Liver (tissue), 9 donors: ENCODE measurements around the gene KCNJ3. TPM values are rescaled to one million over a fixed set of nuclear protein-coding genes. Genes with fewer than 3 reads are reported as not detected.

Experiments used
- DNase-seq: peaks from one replicate; pipeline ENCODE4 v3.0.0-alpha.2; 2017; ENCODE audit warnings: low spot score
- H3K27ac ChIP-seq, 2 donors: one replicate each; pipeline ENCODE4 v1.7.0; 2013; ENCODE audit warnings: inconsistent platforms in 2 of 2, low read length in 2 of 2, control low read depth in 1 of 2, low read depth in 1 of 2, mild to moderate bottlenecking in 1 of 2
- H3K27me3 ChIP-seq, 4 donors: one replicate each; pipeline versions ENCODE4 v1.6.1 to v1.7.0; 2013; ENCODE audit warnings: low read length in 3 of 4, inconsistent platforms in 1 of 4, mild to moderate bottlenecking in 1 of 4, moderate library complexity in 1 of 4; ENCODE audit not compliant: control insufficient read depth in 4 of 4, insufficient read depth in 4 of 4
- H3K36me3 ChIP-seq, 4 donors: one replicate each; pipeline versions ENCODE4 v1.6.1 to v1.7.0; 2013; ENCODE audit warnings: low read length in 3 of 4, mild to moderate bottlenecking in 3 of 4, low read depth in 1 of 4, moderate library complexity in 1 of 4; ENCODE audit not compliant: control insufficient read depth in 4 of 4, insufficient read depth in 3 of 4
- H3K4me1 ChIP-seq, 4 donors: one replicate each; pipeline versions ENCODE4 v1.6.1 to v1.7.0; 2013; ENCODE audit warnings: low read length in 3 of 4, mild to moderate bottlenecking in 3 of 4, moderate library complexity in 1 of 4; ENCODE audit not compliant: control insufficient read depth in 4 of 4, insufficient read depth in 4 of 4
- H3K4me3 ChIP-seq, 3 donors: one replicate each; pipeline versions ENCODE4 v1.6.1 to v1.7.0; 2013; ENCODE audit warnings: low read length in 3 of 3, control low read depth in 1 of 3, low read depth in 1 of 3, mild to moderate bottlenecking in 1 of 3
- H3K9ac ChIP-seq, 2 donors: one replicate each; pipeline ENCODE4 v1.7.0; 2013; ENCODE audit warnings: low read length in 2 of 2, mild to moderate bottlenecking in 2 of 2, moderate library complexity in 2 of 2, control low read depth in 1 of 2, low read depth in 1 of 2
- H3K9me3 ChIP-seq, 4 donors: one replicate each; pipeline versions ENCODE4 v1.6.1 to v1.7.0; 2013; ENCODE audit warnings: low read length in 3 of 4; ENCODE audit not compliant: control insufficient read depth in 4 of 4
- ATF3 ChIP-seq: IDR thresholded peaks from 2 replicates; pipeline ENCODE4 v1.6.1; 2016; ENCODE audit warnings: antibody characterized with exemption
- EGR1 ChIP-seq, 2 donors: IDR thresholded peaks; 2 replicates each; pipeline ENCODE4 v1.6.1; 2016 to 2018; ENCODE audit warnings: antibody characterized with exemption in 2 of 2, low read depth in 2 of 2
- FOXA1 ChIP-seq: IDR thresholded peaks from 2 replicates; pipeline ENCODE4 v1.6.1; 2016; ENCODE audit warnings: antibody characterized with exemption
- FOXA2 ChIP-seq: IDR thresholded peaks from 2 replicates; pipeline ENCODE4 v1.6.1; 2016; ENCODE audit warnings: antibody characterized with exemption
- GABPA ChIP-seq, 2 donors: IDR thresholded peaks in 1 of 2; conservative IDR thresholded peaks in 1 of 2; 2 replicates each; pipeline ENCODE4 v1.6.1; 2016; ENCODE audit warnings: antibody characterized with exemption in 2 of 2, mild to moderate bottlenecking in 1 of 2, moderate library complexity in 1 of 2
- HNF4A ChIP-seq, 2 donors: conservative IDR thresholded peaks; 2 replicates each; pipeline ENCODE4 v1.6.1; 2016; ENCODE audit warnings: antibody characterized with exemption in 2 of 2, mild to moderate bottlenecking in 2 of 2
- HNF4G ChIP-seq: IDR thresholded peaks from 2 replicates; pipeline ENCODE4 v1.6.1; 2016; ENCODE audit warnings: antibody characterized with exemption
- JUND ChIP-seq, 2 donors: IDR thresholded peaks; 2 replicates each; pipeline ENCODE4 v1.6.1; 2016; ENCODE audit warnings: antibody characterized with exemption in 2 of 2
- NR2F2 ChIP-seq: IDR thresholded peaks from 2 replicates; pipeline ENCODE4 v1.6.1; 2016; ENCODE audit warnings: antibody characterized with exemption
- RAD21 ChIP-seq, 2 donors: IDR thresholded peaks; 2 replicates each; pipeline ENCODE4 v1.6.1; 2016; ENCODE audit warnings: antibody characterized with exemption in 2 of 2, mild to moderate bottlenecking in 2 of 2
- REST ChIP-seq: IDR thresholded peaks from 2 replicates; pipeline ENCODE4 v1.6.1; 2016; ENCODE audit warnings: antibody characterized with exemption, mild to moderate bottlenecking
- RXRA ChIP-seq, 2 donors: IDR thresholded peaks; 2 replicates each; pipeline ENCODE4 v1.6.1; 2017 to 2018; ENCODE audit warnings: antibody characterized with exemption in 2 of 2, mild to moderate bottlenecking in 1 of 2
- SP1 ChIP-seq: IDR thresholded peaks from 2 replicates; pipeline ENCODE4 v1.6.1; 2018; ENCODE audit warnings: antibody characterized with exemption, mild to moderate bottlenecking
- TAF1 ChIP-seq: conservative IDR thresholded peaks from 2 replicates; pipeline ENCODE4 v1.6.1; 2016; ENCODE audit warnings: antibody characterized with exemption, mild to moderate bottlenecking
- YY1 ChIP-seq: IDR thresholded peaks from 2 replicates; pipeline ENCODE4 v1.6.1; 2016; ENCODE audit warnings: antibody characterized with exemption, mild to moderate bottlenecking
- ZBTB33 ChIP-seq: IDR thresholded peaks from 2 replicates; pipeline ENCODE4 v1.6.1; 2016; ENCODE audit warnings: antibody characterized with exemption
- WGBS: extraction: QIAGEN DNeasy Blood & Tissue Kit; methylation state at CpG from one replicate; pipeline ENCODE4 v1.1.7; 2013; 5-methylcytosine and 5-hydroxymethylcytosine counted together
- polyA plus RNA-seq, 2 donors: library from polyadenylated mRNA; stranded (reverse) in 1 of 2; unstranded in 1 of 2; fragments of 200-250 nt in 1 of 2; fragments of >200 nt in 1 of 2; fragmentation: Nextera tagmentation in 1 of 2; extraction: Ambion mirVana in 1 of 2; gene quantifications; one replicate each; pipeline versions ENCODE4 v1.2.1 to v1.2.3, GENCODE V29; 2013 to 2015
- total RNA-seq, 2 donors: library from RNA; depleted of rRNA; stranded (reverse); fragments of >200 nt; gene quantifications; one replicate each; pipeline ENCODE4 v1.2.3, GENCODE V29; 2014
- TF ChIP-seq, protein P1 (sequence below): IDR thresholded peaks from 2 replicates; pipeline ENCODE4 v1.6.1; 2016; ENCODE audit warnings: antibody characterized with exemption
- TF ChIP-seq, protein P2 (sequence below): fragments of 150-350 bp; IDR thresholded peaks from 2 replicates; pipeline ENCODE4 v1.5.1; 2017; ENCODE audit warnings: improper control_type of control experiment, low read depth, low read length; ENCODE audit not compliant: missing input control
- donor health status: healthy.
- donor health status: healthy.
- donor health status: healthy.
- donor health status: healthy.
- donor health status: healthy.

KCNJ3 gene
- total and polyA plus RNA-seq, 4 donors, result 0.23 to 1.3 (median 0.43) TPM

- H3K27me3 ChIP-seq, result no peaks in the 10 kb centered on the region
- H3K4me1 ChIP-seq, result peaks cover 0 to 10% (median 7%) of the 10 kb centered on the region in 4 donors
- H3K9ac ChIP-seq, result no peak overlapping the region
- H3K36me3 ChIP-seq, result no peaks in the 10 kb centered on the region
- H3K27ac ChIP-seq, result no peak overlapping the region
- no peak for DNase-seq
- H3K9me3 ChIP-seq, result no peaks in the 10 kb centered on the region
- H3K4me3 ChIP-seq, result no peak overlapping the region
- TF ChIP-seq SP1, result no peak
- TF ChIP-seq GABPA (IDR thresholded peaks at IDR 0.05 in 1 of 2, conservative IDR thresholded peaks at IDR 0.05 in 1 of 2), result no peak
- TF ChIP-seq FOXA1, result no peak
- TF ChIP-seq, protein P1, sequence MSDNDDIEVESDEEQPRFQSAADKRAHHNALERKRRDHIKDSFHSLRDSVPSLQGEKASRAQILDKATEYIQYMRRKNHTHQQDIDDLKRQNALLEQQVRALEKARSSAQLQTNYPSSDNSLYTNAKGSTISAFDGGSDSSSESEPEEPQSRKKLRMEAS, result no peak
- no peak for TF ChIP-seq HNF4G
- TF ChIP-seq RAD21 (IDR thresholded peaks at IDR 0.05), result no peak
- TF ChIP-seq YY1, result no peak
Measured at GRCh38 chr2:154713675-154714074, 15.2 kb downstream of the KCNJ3 start.

GRCh38 chr2:154720651-154721050 is 22.2 kb downstream of the KCNJ3 start:
- Histone ChIP-seq H3K9ac (no peak overlapping the region), H3K4me1 (no peaks in the 10 kb centered on the region), H3K27ac (no peak overlapping the region), H3K4me3 (no peak overlapping the region), H3K36me3 (no peaks in the 10 kb centered on the region), H3K9me3 (no peaks in the 10 kb centered on the region), H3K27me3 (no peaks in the 10 kb centered on the region)
- TF ChIP-seq REST (no peak), GABPA (IDR thresholded peaks at IDR 0.05 in 1 of 2, conservative IDR thresholded peaks at IDR 0.05 in 1 of 2) (no peak), YY1 (no peak), ZBTB33 (no peak), RXRA (IDR thresholded peaks at IDR 0.05) (no peak), FOXA1 (no peak), ATF3 (no peak), TAF1 (no peak), FOXA2 (no peak), EGR1 (IDR thresholded peaks at IDR 0.05; ENCODE audit: low read depth in 2 of 2) (no peak), HNF4G (no peak), JUND (IDR thresholded peaks at IDR 0.05) (no peak), HNF4A (conservative IDR thresholded peaks at IDR 0.05) (no peak), RAD21 (IDR thresholded peaks at IDR 0.05) (no peak), SP1 (no peak), NR2F2 (no peak)
- TF ChIP-seq, protein P1, result no peak
- TF ChIP-seq, protein P2, sequence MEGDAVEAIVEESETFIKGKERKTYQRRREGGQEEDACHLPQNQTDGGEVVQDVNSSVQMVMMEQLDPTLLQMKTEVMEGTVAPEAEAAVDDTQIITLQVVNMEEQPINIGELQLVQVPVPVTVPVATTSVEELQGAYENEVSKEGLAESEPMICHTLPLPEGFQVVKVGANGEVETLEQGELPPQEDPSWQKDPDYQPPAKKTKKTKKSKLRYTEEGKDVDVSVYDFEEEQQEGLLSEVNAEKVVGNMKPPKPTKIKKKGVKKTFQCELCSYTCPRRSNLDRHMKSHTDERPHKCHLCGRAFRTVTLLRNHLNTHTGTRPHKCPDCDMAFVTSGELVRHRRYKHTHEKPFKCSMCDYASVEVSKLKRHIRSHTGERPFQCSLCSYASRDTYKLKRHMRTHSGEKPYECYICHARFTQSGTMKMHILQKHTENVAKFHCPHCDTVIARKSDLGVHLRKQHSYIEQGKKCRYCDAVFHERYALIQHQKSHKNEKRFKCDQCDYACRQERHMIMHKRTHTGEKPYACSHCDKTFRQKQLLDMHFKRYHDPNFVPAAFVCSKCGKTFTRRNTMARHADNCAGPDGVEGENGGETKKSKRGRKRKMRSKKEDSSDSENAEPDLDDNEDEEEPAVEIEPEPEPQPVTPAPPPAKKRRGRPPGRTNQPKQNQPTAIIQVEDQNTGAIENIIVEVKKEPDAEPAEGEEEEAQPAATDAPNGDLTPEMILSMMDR, result no peak
- 78% methylated on average over 2 of the region's 2 CpGs for WGBS
- no peak for DNase-seq
